ENCODE measurements around the gene KCNJ6.
A peak's percentile ranks its signal among the peaks of the same experiment; 100 is the strongest.

KCNJ6 gene

DNA sequence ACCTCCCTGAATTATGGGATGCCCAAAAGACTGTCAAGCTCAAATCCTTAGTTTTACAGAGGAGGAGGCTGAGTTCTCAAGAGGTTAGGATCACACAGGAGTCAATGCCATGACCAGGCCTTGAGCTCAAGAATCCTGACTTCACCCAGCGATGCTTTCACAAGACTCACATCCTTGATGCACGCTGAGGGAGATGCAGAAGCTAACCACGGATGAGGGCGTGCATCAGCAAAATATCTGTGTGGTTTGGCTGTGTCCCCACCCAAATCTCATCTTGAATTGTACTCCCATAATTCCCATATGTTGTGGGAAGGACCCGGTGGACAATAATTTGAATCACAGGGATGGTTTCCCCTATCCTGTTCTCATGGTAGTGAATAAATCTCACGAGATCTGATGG, 133.2 kb downstream of the KCNJ6 start:
- H3K9ac ChIP-seq (ENCODE audit: low read length), result no peak overlapping the region

DNA sequence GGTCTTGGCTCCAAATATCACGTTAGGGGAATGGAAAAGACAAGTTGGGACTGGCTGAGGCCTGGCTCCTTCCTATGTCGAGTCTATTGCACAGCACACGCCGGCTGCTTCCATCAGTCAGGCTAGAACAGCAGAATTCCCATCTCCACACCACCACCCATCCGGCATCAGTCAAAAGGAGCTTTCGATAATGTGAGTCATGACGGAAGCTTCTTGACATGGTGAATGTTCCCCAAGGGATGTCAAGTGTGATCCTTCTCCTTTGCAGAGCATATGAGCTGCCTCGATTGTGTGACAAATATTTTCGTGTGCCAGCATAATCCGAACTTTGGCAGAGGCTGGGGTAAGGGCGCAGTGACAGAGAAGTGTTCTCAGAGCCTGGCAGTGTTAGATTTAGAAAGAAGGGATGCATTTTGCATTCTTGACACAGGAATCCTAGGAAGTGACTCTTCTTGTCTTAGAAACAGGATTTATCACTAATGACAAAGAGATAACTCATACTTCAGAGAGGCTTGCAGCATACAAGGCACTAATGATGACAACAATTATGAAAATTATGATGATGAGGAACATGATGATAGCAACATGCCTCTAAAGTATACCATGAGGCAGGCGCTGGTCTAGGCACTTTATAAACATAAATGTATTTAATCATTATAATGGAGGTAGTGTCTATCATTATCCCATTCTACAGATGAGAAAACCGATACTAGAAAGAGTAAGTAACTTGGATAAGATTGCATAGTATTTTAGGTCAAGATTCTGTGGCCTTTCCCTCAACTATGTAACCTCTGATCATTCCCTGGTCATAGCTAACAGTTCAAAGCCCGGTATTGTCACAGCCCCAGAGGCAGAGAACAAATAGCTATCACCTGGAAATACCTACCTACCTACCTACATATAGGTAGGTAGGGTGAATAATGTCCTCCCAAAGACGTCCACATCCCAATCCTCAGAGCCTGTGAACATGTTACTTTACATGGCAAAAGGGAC, 135.0 kb downstream of the KCNJ6 start:
- no peak overlapping the region for H3K4me2 ChIP-seq (ENCODE audit: low read length, poor library complexity, severe bottlenecking)
- H3K27ac ChIP-seq (ENCODE audit: low read length, poor library complexity, severe bottlenecking), result no peak overlapping the region
- H3K4ac ChIP-seq (ENCODE audit: low read depth in 1 of 2, low read length in 2 of 2), result no peak overlapping the region
- H4K91ac ChIP-seq (ENCODE audit: low read length), result no peak overlapping the region
- WGBS, result 66% methylated on average over 10 of the region's 15 CpGs
- H3K23ac ChIP-seq (ENCODE audit: low read length in 2 of 2), result no peak overlapping the region
- H3K4me3 ChIP-seq (ENCODE audit: insufficient read depth in 1 of 2, low read depth in 1 of 2, low read length in 2 of 2), result no peak overlapping the region
- H2BK15ac ChIP-seq (ENCODE audit: low read depth, poor library complexity, severe bottlenecking), result no peak overlapping the region
- no peaks in the 10 kb centered on the region for H3K4me1 ChIP-seq (ENCODE audit: control insufficient read depth, insufficient read depth, low read depth, low read length)
- no peak overlapping the region for H3K18ac ChIP-seq (ENCODE audit: low read depth in 1 of 2, low read length in 2 of 2)
- no peak overlapping the region for H3K14ac ChIP-seq (ENCODE audit: low read length in 2 of 2)
- no peak overlapping the region for H2AFZ ChIP-seq (ENCODE audit: low read depth, low read length)
- H3K9ac ChIP-seq (ENCODE audit: low read length), result no peak overlapping the region
- H4K8ac ChIP-seq (ENCODE audit: low read length), result no peak overlapping the region
- H2BK5ac ChIP-seq (ENCODE audit: low read depth, low read length, poor library complexity, severe bottlenecking), result no peak overlapping the region
- H2BK120ac ChIP-seq (ENCODE audit: low read depth, low read length), result no peak overlapping the region
- H3K9me3 ChIP-seq (ENCODE audit: control insufficient read depth, low read length), result peaks cover 14% of the 10 kb centered on the region
- H3K79me1 ChIP-seq (replicated peaks; ENCODE audit: low read length, poor library complexity, severe bottlenecking), result no peaks in the 10 kb centered on the region
- H2BK12ac ChIP-seq (ENCODE audit: low read length in 2 of 2), result no peak overlapping the region
- H3K27me3 ChIP-seq (ENCODE audit: control insufficient read depth in 1 of 2, insufficient read depth in 1 of 2, low read length in 2 of 2), result peaks cover 0 to 18% of the 10 kb centered on the region in 2 experiments
- H3K36me3 ChIP-seq (ENCODE audit: control insufficient read depth in 1 of 2, insufficient read depth in 2 of 2, low read depth in 1 of 2, low read length in 2 of 2), result no peaks in the 10 kb centered on the region
- no peak overlapping the region for H2AK5ac ChIP-seq (ENCODE audit: low read length, severe bottlenecking)
- peak; percentile 53 for DNase-seq

More for the DNA sequence above, 133.2 kb downstream of the KCNJ6 start:
- H3K9me3 ChIP-seq (ENCODE audit: control insufficient read depth, low read length), result peaks cover 14% of the 10 kb centered on the region
- no peak overlapping the region for H4K91ac ChIP-seq (ENCODE audit: low read length)
- no peak overlapping the region for H3K4me2 ChIP-seq (ENCODE audit: low read length, poor library complexity, severe bottlenecking)
- H2BK15ac ChIP-seq (ENCODE audit: low read depth, poor library complexity, severe bottlenecking), result no peak overlapping the region
- no peak overlapping the region for H3K4me3 ChIP-seq (ENCODE audit: insufficient read depth in 1 of 2, low read depth in 1 of 2, low read length in 2 of 2)
- H4K8ac ChIP-seq (ENCODE audit: low read length), result no peak overlapping the region
- H3K23ac ChIP-seq (ENCODE audit: low read length in 2 of 2), result no peak overlapping the region
- peaks cover 0 to 12% of the 10 kb centered on the region in 2 experiments for H3K27me3 ChIP-seq (ENCODE audit: control insufficient read depth in 1 of 2, insufficient read depth in 1 of 2, low read length in 2 of 2)
- no peak overlapping the region for H2BK5ac ChIP-seq (ENCODE audit: low read depth, low read length, poor library complexity, severe bottlenecking)
- DNase-seq, result no peak
- H3K14ac ChIP-seq (ENCODE audit: low read length in 2 of 2), result no peak overlapping the region
- no peaks in the 10 kb centered on the region for H3K4me1 ChIP-seq (ENCODE audit: control insufficient read depth, insufficient read depth, low read depth, low read length)
- H2BK120ac ChIP-seq (ENCODE audit: low read depth, low read length), result no peak overlapping the region
- H2BK12ac ChIP-seq (ENCODE audit: low read length in 2 of 2), result no peak overlapping the region
- H3K4ac ChIP-seq (ENCODE audit: low read depth in 1 of 2, low read length in 2 of 2), result no peak overlapping the region
- no peaks in the 10 kb centered on the region for H3K79me1 ChIP-seq (replicated peaks; ENCODE audit: low read length, poor library complexity, severe bottlenecking)
- whole genome bisulfite sequencing, result 98% methylated on average over 6 of the region's 6 CpGs
- no peak overlapping the region for H3K18ac ChIP-seq (ENCODE audit: low read depth in 1 of 2, low read length in 2 of 2)
- no peak overlapping the region for H2AFZ ChIP-seq (ENCODE audit: low read depth, low read length)
- no peak overlapping the region for H2AK5ac ChIP-seq (ENCODE audit: low read length, severe bottlenecking)
- no peaks in the 10 kb centered on the region for H3K36me3 ChIP-seq (ENCODE audit: control insufficient read depth in 1 of 2, insufficient read depth in 2 of 2, low read depth in 1 of 2, low read length in 2 of 2)
- H3K27ac ChIP-seq (ENCODE audit: low read length, poor library complexity, severe bottlenecking), result no peak overlapping the region

- Histone ChIP-seq H3K27me3 (ENCODE audit: control insufficient read depth in 1 of 2, insufficient read depth in 1 of 2, low read length in 2 of 2) (peaks cover 0 to 27% of the 10 kb centered on the region in 2 experiments), H2BK120ac (ENCODE audit: low read depth, low read length) (no peak overlapping the region), H2BK15ac (ENCODE audit: low read depth, poor library complexity, severe bottlenecking) (no peak overlapping the region), H3K4me1 (ENCODE audit: control insufficient read depth, insufficient read depth, low read depth, low read length) (peaks cover 2% of the 10 kb centered on the region), H2AK5ac (ENCODE audit: low read length, severe bottlenecking) (no peak overlapping the region), H3K36me3 (ENCODE audit: control insufficient read depth in 1 of 2, insufficient read depth in 2 of 2, low read depth in 1 of 2, low read length in 2 of 2) (no peaks in the 10 kb centered on the region), H3K23ac (ENCODE audit: low read length in 2 of 2) (no peak overlapping the region), H4K8ac (ENCODE audit: low read length) (no peak overlapping the region), H2AFZ (ENCODE audit: low read depth, low read length) (no peak overlapping the region), H3K4ac (ENCODE audit: low read depth in 1 of 2, low read length in 2 of 2) (no peak overlapping the region), H3K4me3 (ENCODE audit: insufficient read depth in 1 of 2, low read depth in 1 of 2, low read length in 2 of 2) (no peak overlapping the region), H2BK12ac (ENCODE audit: low read length in 2 of 2) (no peak overlapping the region), H3K79me1 (replicated peaks; ENCODE audit: low read length, poor library complexity, severe bottlenecking) (peaks cover 2% of the 10 kb centered on the region), H3K4me2 (ENCODE audit: low read length, poor library complexity, severe bottlenecking) (no peak overlapping the region), H3K9me3 (ENCODE audit: control insufficient read depth, low read length) (peaks cover 5% of the 10 kb centered on the region), H3K9ac (ENCODE audit: low read length) (no peak overlapping the region), H3K27ac (ENCODE audit: low read length, poor library complexity, severe bottlenecking) (no peak overlapping the region), H3K14ac (ENCODE audit: low read length in 2 of 2) (no peak overlapping the region), H4K91ac (ENCODE audit: low read length) (no peak overlapping the region), H2BK5ac (ENCODE audit: low read depth, low read length, poor library complexity, severe bottlenecking) (no peak overlapping the region), H3K18ac (ENCODE audit: low read depth in 1 of 2, low read length in 2 of 2) (no peak overlapping the region)
- 88% methylated on average over 3 of the region's 3 CpGs for WGBS
- DNase-seq, result no peak
These were observed 145.1 kb downstream of the KCNJ6 start for GRCh38 chr21:37771181-37771580.

DNA sequence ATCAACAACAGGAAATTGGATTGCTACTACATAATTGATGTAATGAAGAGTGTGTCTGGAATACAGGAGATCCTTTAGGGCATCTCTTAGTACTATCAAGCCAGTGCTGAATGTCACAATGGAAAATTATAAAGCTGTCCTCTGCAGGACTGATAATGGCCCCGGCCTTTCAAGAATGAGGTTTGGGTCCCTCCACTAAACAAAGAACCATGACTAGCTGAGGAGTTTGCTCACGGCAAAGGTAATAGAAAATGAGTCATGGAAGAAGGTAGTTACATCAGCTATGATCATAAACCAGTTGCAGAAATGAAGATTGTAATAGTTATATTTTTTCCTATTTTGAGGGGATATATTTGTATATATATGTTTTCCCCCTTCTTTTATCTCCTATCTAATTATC, 145.8 kb downstream of the KCNJ6 start:
- H2BK15ac ChIP-seq (ENCODE audit: low read depth, poor library complexity, severe bottlenecking), result no peak overlapping the region
- H3K4me1 ChIP-seq (ENCODE audit: control insufficient read depth, insufficient read depth, low read depth, low read length), result peaks cover 2% of the 10 kb centered on the region
- no peak for DNase-seq
- WGBS, result 67% methylated on average over 2 of the region's 2 CpGs
- no peak overlapping the region for H3K4me3 ChIP-seq (ENCODE audit: insufficient read depth in 1 of 2, low read depth in 1 of 2, low read length in 2 of 2)
- H3K27ac ChIP-seq (ENCODE audit: low read length, poor library complexity, severe bottlenecking), result no peak overlapping the region
- H3K79me1 ChIP-seq (replicated peaks; ENCODE audit: low read length, poor library complexity, severe bottlenecking), result peaks cover 2% of the 10 kb centered on the region
- H3K9ac ChIP-seq (ENCODE audit: low read length), result no peak overlapping the region
- no peak overlapping the region for H3K4ac ChIP-seq (ENCODE audit: low read depth in 1 of 2, low read length in 2 of 2)
- H4K91ac ChIP-seq (ENCODE audit: low read length), result no peak overlapping the region
- H2AFZ ChIP-seq (ENCODE audit: low read depth, low read length), result no peak overlapping the region
- H3K18ac ChIP-seq (ENCODE audit: low read depth in 1 of 2, low read length in 2 of 2), result no peak overlapping the region
- no peak overlapping the region for H2AK5ac ChIP-seq (ENCODE audit: low read length, severe bottlenecking)
- no peak overlapping the region for H3K23ac ChIP-seq (ENCODE audit: low read length in 2 of 2)
- H3K36me3 ChIP-seq (ENCODE audit: control insufficient read depth in 1 of 2, insufficient read depth in 2 of 2, low read depth in 1 of 2, low read length in 2 of 2), result no peaks in the 10 kb centered on the region
- H2BK5ac ChIP-seq (ENCODE audit: low read depth, low read length, poor library complexity, severe bottlenecking), result no peak overlapping the region
- H4K8ac ChIP-seq (ENCODE audit: low read length), result no peak overlapping the region
- H3K9me3 ChIP-seq (ENCODE audit: control insufficient read depth, low read length), result peaks cover 5% of the 10 kb centered on the region
- no peak overlapping the region for H3K14ac ChIP-seq (ENCODE audit: low read length in 2 of 2)
- H2BK120ac ChIP-seq (ENCODE audit: low read depth, low read length), result no peak overlapping the region
- H3K4me2 ChIP-seq (ENCODE audit: low read length, poor library complexity, severe bottlenecking), result no peak overlapping the region
- H2BK12ac ChIP-seq (ENCODE audit: low read length in 2 of 2), result no peak overlapping the region
- H3K27me3 ChIP-seq (ENCODE audit: control insufficient read depth in 1 of 2, insufficient read depth in 1 of 2, low read length in 2 of 2), result peaks cover 0 to 27% of the 10 kb centered on the region in 2 experiments

Data from mesenchymal stem cell (in vitro differentiated cells and primary cell).